ENCODE measurements around the gene STK32B. TPM values are rescaled to one million over a fixed set of nuclear protein-coding genes. Genes with fewer than 3 reads are reported as not detected.

Gene STK32B
- total and polyA plus RNA-seq, 2 of the 8 experiments (the other 6 are each of a cell fraction or from before 2014, with no cell fraction given), result 2.3 to 2.5 TPM

DNA sequence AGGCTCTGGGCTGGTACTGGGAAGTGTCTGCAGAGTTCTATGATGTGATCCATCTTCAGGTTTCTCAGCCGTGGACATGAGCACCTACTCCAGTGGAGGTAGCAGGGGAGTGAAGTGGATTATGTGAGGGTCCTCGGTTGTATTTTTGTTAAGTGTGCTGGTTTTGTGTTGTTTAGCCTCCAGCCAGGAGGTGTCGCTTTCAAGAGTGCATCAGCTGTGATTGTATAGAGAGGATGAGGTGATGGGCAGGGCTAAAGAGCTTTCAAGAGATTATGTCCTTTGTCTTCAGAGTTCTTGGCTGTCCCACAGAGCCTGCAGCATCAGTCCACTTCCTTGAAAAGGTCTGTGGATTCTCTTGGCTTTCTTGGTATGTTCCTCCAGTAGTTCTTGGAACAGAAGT is 256.6 kb downstream of the STK32B start:
- Histone ChIP-seq H3K4ac (replicated peaks; ENCODE audit: insufficient read length, low read depth, low read length) (no peak overlapping the region), H2BK5ac (ENCODE audit: low read depth, low read length) (no peak overlapping the region), H2BK120ac (replicated peaks; ENCODE audit: low read depth, low read length) (no peak overlapping the region), H4K91ac (replicated peaks; ENCODE audit: insufficient read length, low read length) (no peak overlapping the region), H3K23me2 (ENCODE audit: low read depth, low read length) (no peaks in the 10 kb centered on the region), H3K79me1 (ENCODE audit: low read depth, low read length) (no peaks in the 10 kb centered on the region), H3K27ac (ENCODE audit: low read depth, low read length) (no peak overlapping the region), H3K56ac (replicated peaks; ENCODE audit: insufficient read length, low read depth, low read length) (no peak overlapping the region), H3K23ac (ENCODE audit: insufficient read length) (no peak overlapping the region), H4K8ac (ENCODE audit: extremely low read depth, insufficient read depth, low read length) (no peak overlapping the region), H3K79me2 (ENCODE audit: control insufficient read depth in 1 of 2, insufficient read depth in 2 of 2, low read length in 2 of 2) (no peaks in the 10 kb centered on the region), H2BK12ac (ENCODE audit: low read depth, low read length) (no peak overlapping the region), H4K5ac (ENCODE audit: insufficient read length, low read depth, low read length) (no peak overlapping the region), H2AK5ac (ENCODE audit: low read depth, low read length) (no peak overlapping the region), H3K9ac (replicated peaks in 1 of 4; ENCODE audit: extremely low read depth in 1 of 4, low read depth in 3 of 4, low read length in 3 of 4) (no peak overlapping the region), H3K4me2 (ENCODE audit: insufficient read depth in 1 of 2, low read depth in 2 of 2, low read length in 2 of 2) (no peak overlapping the region), H3K27me3 (replicated peaks in 1 of 4; ENCODE audit: control insufficient read depth in 3 of 4, extremely low read depth in 1 of 4, insufficient read depth in 3 of 4, low read length in 3 of 4) (no peaks in the 10 kb centered on the region), H3K18ac (ENCODE audit: extremely low read depth, low read length) (no peak overlapping the region), H3K4me1 (replicated peaks in 1 of 4; ENCODE audit: control insufficient read depth in 3 of 4, insufficient read depth in 4 of 4, low read length in 3 of 4) (no peaks in the 10 kb centered on the region), H3K9me3 (ENCODE audit: insufficient read depth in 2 of 2, low read depth in 1 of 2, low read length in 1 of 2) (no peaks in the 10 kb centered on the region), H4K20me1 (replicated peaks in 1 of 2; ENCODE audit: control insufficient read depth in 1 of 2, insufficient read depth in 2 of 2, low read length in 2 of 2) (no peaks in the 10 kb centered on the region), H2BK20ac (ENCODE audit: low read length) (no peak overlapping the region), H3K36me3 (ENCODE audit: control insufficient read depth in 2 of 4, insufficient read depth in 4 of 4, low read length in 3 of 4) (no peaks in the 10 kb centered on the region), H3K4me3 (ENCODE audit: extremely low read depth in 1 of 4, insufficient read depth in 2 of 4, low read depth in 3 of 4, low read length in 4 of 4) (no peak overlapping the region), H2BK15ac (ENCODE audit: low read length) (no peak overlapping the region), H3K14ac (ENCODE audit: insufficient read length) (no peak overlapping the region), H2AFZ (ENCODE audit: low read length) (no peak overlapping the region)
- ChIA-PET POLR2A (ENCODE audit: partially characterized antibody) (no interaction called here), CTCF (ENCODE audit: partially characterized antibody) (no interaction called here)
- no peak for TF ChIP-seq ASH2L (IDR thresholded peaks at IDR 0.05; ENCODE audit: low read length)
- TF ChIP-seq, protein P1, sequence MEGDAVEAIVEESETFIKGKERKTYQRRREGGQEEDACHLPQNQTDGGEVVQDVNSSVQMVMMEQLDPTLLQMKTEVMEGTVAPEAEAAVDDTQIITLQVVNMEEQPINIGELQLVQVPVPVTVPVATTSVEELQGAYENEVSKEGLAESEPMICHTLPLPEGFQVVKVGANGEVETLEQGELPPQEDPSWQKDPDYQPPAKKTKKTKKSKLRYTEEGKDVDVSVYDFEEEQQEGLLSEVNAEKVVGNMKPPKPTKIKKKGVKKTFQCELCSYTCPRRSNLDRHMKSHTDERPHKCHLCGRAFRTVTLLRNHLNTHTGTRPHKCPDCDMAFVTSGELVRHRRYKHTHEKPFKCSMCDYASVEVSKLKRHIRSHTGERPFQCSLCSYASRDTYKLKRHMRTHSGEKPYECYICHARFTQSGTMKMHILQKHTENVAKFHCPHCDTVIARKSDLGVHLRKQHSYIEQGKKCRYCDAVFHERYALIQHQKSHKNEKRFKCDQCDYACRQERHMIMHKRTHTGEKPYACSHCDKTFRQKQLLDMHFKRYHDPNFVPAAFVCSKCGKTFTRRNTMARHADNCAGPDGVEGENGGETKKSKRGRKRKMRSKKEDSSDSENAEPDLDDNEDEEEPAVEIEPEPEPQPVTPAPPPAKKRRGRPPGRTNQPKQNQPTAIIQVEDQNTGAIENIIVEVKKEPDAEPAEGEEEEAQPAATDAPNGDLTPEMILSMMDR (IDR thresholded peaks at IDR 0.05; ENCODE audit: control extremely low read depth in 1 of 3, insufficient read depth in 1 of 3, low read depth in 1 of 3, low read length in 3 of 3), result peak in 1 of 3 experiments; percentile 23; a peak in 1 of 4 replicates
- TF ChIP-seq BCL11A (IDR thresholded peaks at IDR 0.05; ENCODE audit: low read depth in 2 of 2, low read length in 2 of 2), result no peak
- TF ChIP-seq KDM1A (IDR thresholded peaks at IDR 0.05; ENCODE audit: borderline replicate concordance, low read length), result no peak
- DNase-seq (ENCODE audit: low read depth in 1 of 2, low spot score in 2 of 2) (no peak), FAIRE-seq (no peak)
- 94% methylated on average over 3 of the region's 3 CpGs; no CpG with 5 or more reads in 1 of the 2 experiments for WGBS, 2 experiments (ENCODE audit: extremely low coverage in 1 of 2, insufficient coverage in 1 of 2, insufficient read length in 1 of 2, insufficient replicate concordance in 2 of 2, low coverage in 1 of 2, low lambda C conversion rate in 2 of 2, missing lambda C conversion rate in 1 of 2)

All from H1 (cell line).